AG09309 (cell line): ENCODE results near the gene TH.

ENCODE experiments used
- DNase-seq: peaks from one replicate; pipeline ENCODE4 v3.0.0-alpha.2; 2010; ENCODE audit warnings: low read depth
- H3K4me3 ChIP-seq: 2 replicates; pipeline ENCODE4 v1.5.1; 2011; ENCODE audit warnings: mild to moderate bottlenecking, low read depth, low read length, moderate library complexity; ENCODE audit not compliant: control insufficient read depth
- CTCF ChIP-seq: IDR thresholded peaks from 2 replicates; pipeline ENCODE4 v1.5.1; 2011; ENCODE audit warnings: mild to moderate bottlenecking, low read depth, low read length, inconsistent platforms; ENCODE audit not compliant: insufficient read depth, control insufficient read depth; ENCODE audit errors: missing control alignments

Gene TH

GRCh38 chr11:2212411-2213251 is 41.0 kb upstream of the TH start:
- TF ChIP-seq CTCF: no peak
- DNase-seq: no peak
- H3K4me3 ChIP-seq: no peak overlapping the region

GRCh38 chr11:2211113-2211971 is 39.7 kb upstream of the TH start:
- H3K4me3 ChIP-seq: no peak overlapping the region
- DNase-seq: no peak
- TF ChIP-seq CTCF: no peak

- no peak for TF ChIP-seq CTCF
- H3K4me3 ChIP-seq: no peak overlapping the region
- DNase-seq: no peak
Observed at GRCh38 chr11:2210366-2211112, 38.9 kb upstream of the TH start.

GRCh38 chr11:2209900-2210321 is 38.3 kb upstream of the TH start:
- TF ChIP-seq CTCF: no peak
- no peak overlapping the region for H3K4me3 ChIP-seq
- no peak for DNase-seq

- no peak for DNase-seq
- H3K4me3 ChIP-seq: no peak overlapping the region
- TF ChIP-seq CTCF: no peak
Observed at GRCh38 chr11:2209370-2209801, 37.8 kb upstream of the TH start.

- no peak for TF ChIP-seq CTCF
- no peak overlapping the region for H3K4me3 ChIP-seq
- no peak for DNase-seq
Observed at GRCh38 chr11:2208691-2209369, 37.2 kb upstream of the TH start.
